Duodenal mucosa (tissue), 2 donors: ENCODE results near the gene ANKRD6.

ENCODE experiments used
- H3K27ac ChIP-seq: one replicate; pipeline ENCODE4 v1.7.0; 2013; ENCODE audit warnings: low read depth, low read length
- H3K27me3 ChIP-seq, 2 donors: one replicate each; pipeline ENCODE4 v1.7.0; 2013; ENCODE audit warnings: low read length in 2 of 2, control low read depth in 1 of 2; ENCODE audit not compliant: insufficient read depth in 2 of 2, control insufficient read depth in 1 of 2
- H3K36me3 ChIP-seq, 2 donors: one replicate each; pipeline ENCODE4 v1.7.0; 2013; ENCODE audit warnings: low read length in 2 of 2, control low read depth in 1 of 2; ENCODE audit not compliant: insufficient read depth in 2 of 2, control insufficient read depth in 1 of 2
- H3K4me1 ChIP-seq, 2 donors: one replicate each; pipeline ENCODE4 v1.7.0; 2013; ENCODE audit warnings: low read length in 2 of 2, control low read depth in 1 of 2; ENCODE audit not compliant: insufficient read depth in 2 of 2, control insufficient read depth in 1 of 2
- H3K4me3 ChIP-seq, 2 donors: one replicate each; pipeline ENCODE4 v1.7.0; 2013; ENCODE audit warnings: low read length in 2 of 2, low read depth in 1 of 2
- H3K9ac ChIP-seq, 2 donors: one replicate each; pipeline ENCODE4 v1.7.0; 2013; ENCODE audit warnings: low read length in 2 of 2, low read depth in 1 of 2
- H3K9me3 ChIP-seq, 2 donors: one replicate each; pipeline ENCODE4 v1.7.0; 2013; ENCODE audit warnings: low read length in 2 of 2, control low read depth in 1 of 2; ENCODE audit not compliant: control insufficient read depth in 1 of 2

The ANKRD6 gene

GRCh38 chr6:89436226-89436625 lies 3.3 kb downstream of the ANKRD6 start:
- H3K9ac ChIP-seq, result no peak overlapping the region
- no peaks in the 10 kb centered on the region for H3K27me3 ChIP-seq
- no peak overlapping the region for H3K4me3 ChIP-seq
- H3K9me3 ChIP-seq, result no peaks in the 10 kb centered on the region
- no peaks in the 10 kb centered on the region for H3K36me3 ChIP-seq
- H3K4me1 ChIP-seq, result peaks cover 5 to 6% of the 10 kb centered on the region in 2 donors
- no peak overlapping the region for H3K27ac ChIP-seq

GRCh38 chr6:89438248-89438647 lies 5.3 kb downstream of the ANKRD6 start:
- H3K9ac ChIP-seq, result no peak overlapping the region
- no peaks in the 10 kb centered on the region for H3K4me1 ChIP-seq
- no peaks in the 10 kb centered on the region for H3K36me3 ChIP-seq
- H3K27me3 ChIP-seq, result no peaks in the 10 kb centered on the region
- no peak overlapping the region for H3K27ac ChIP-seq
- H3K4me3 ChIP-seq, result no peak overlapping the region
- H3K9me3 ChIP-seq, result no peaks in the 10 kb centered on the region

DNA sequence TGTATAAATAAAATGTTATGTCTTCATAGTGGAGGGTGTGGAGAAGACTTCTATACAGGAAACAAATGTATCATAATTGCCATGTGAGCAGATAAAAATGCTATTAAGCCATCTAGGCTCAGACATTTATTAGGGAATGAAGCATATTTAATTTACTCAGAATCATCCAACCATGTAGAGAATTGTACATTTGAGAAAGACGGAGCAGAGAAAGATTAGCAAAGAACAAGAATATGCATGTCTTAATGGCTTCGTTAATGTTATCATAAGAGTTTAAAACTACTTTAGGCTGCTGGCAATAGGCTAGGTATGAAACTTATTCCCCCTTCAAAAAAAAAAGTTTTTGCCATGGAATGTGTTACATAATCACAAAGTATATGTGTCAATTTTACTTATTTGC lies 6.1 kb downstream of the ANKRD6 start:
- Histone ChIP-seq H3K4me3 (no peak overlapping the region), H3K4me1 (no peaks in the 10 kb centered on the region), H3K27me3 (no peaks in the 10 kb centered on the region), H3K9ac (no peak overlapping the region), H3K36me3 (no peaks in the 10 kb centered on the region), H3K9me3 (no peaks in the 10 kb centered on the region), H3K27ac (no peak overlapping the region)

- no peak overlapping the region for H3K9ac ChIP-seq
- H3K4me3 ChIP-seq, result no peak overlapping the region
- H3K9me3 ChIP-seq, result no peaks in the 10 kb centered on the region
- no peaks in the 10 kb centered on the region for H3K36me3 ChIP-seq
- H3K4me1 ChIP-seq, result no peaks in the 10 kb centered on the region
- H3K27ac ChIP-seq, result no peak overlapping the region
- H3K27me3 ChIP-seq, result no peaks in the 10 kb centered on the region
Measured at GRCh38 chr6:89440200-89440599, 7.2 kb downstream of the ANKRD6 start.

GRCh38 chr6:89443658-89444057 lies 10.7 kb downstream of the ANKRD6 start:
- Histone ChIP-seq H3K4me3 (no peak overlapping the region), H3K9ac (no peak overlapping the region), H3K4me1 (no peaks in the 10 kb centered on the region), H3K27ac (no peak overlapping the region), H3K36me3 (no peaks in the 10 kb centered on the region), H3K27me3 (no peaks in the 10 kb centered on the region), H3K9me3 (no peaks in the 10 kb centered on the region)

- Histone ChIP-seq H3K27ac (no peak overlapping the region), H3K4me1 (no peaks in the 10 kb centered on the region), H3K4me3 (no peak overlapping the region), H3K9me3 (no peaks in the 10 kb centered on the region), H3K36me3 (no peaks in the 10 kb centered on the region), H3K9ac (no peak overlapping the region), H3K27me3 (no peaks in the 10 kb centered on the region)
Measured at GRCh38 chr6:89449193-89449592, 16.2 kb downstream of the ANKRD6 start.

- Histone ChIP-seq H3K9ac (no peak overlapping the region), H3K27ac (no peak overlapping the region), H3K9me3 (no peaks in the 10 kb centered on the region), H3K36me3 (no peaks in the 10 kb centered on the region), H3K27me3 (no peaks in the 10 kb centered on the region), H3K4me3 (no peak overlapping the region), H3K4me1 (no peaks in the 10 kb centered on the region)
Measured at GRCh38 chr6:89452281-89452680, 19.3 kb downstream of the ANKRD6 start.

DNA sequence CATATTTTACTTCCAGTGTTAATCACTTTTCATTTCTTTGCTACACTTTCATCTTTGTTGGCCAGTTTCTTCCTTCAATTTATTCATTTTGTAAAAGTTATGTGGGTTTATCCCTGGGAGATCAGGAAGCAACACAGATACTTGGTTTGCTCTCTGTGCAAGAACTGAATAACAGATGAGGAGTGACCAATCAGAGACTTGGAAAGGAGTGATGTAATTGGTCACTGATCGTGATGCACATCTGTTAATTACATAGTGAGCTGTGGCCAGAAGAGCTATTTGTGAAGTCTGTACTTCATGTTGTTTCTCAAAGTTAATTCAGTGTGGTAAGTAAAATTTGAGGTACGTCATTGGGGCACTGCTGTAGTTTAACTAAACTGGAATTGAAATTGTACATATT lies 21.3 kb downstream of the ANKRD6 start:
- Histone ChIP-seq H3K4me3 (no peak overlapping the region), H3K36me3 (no peaks in the 10 kb centered on the region), H3K27ac (no peak overlapping the region), H3K27me3 (no peaks in the 10 kb centered on the region), H3K9me3 (no peaks in the 10 kb centered on the region), H3K9ac (no peak overlapping the region), H3K4me1 (no peaks in the 10 kb centered on the region)

DNA sequence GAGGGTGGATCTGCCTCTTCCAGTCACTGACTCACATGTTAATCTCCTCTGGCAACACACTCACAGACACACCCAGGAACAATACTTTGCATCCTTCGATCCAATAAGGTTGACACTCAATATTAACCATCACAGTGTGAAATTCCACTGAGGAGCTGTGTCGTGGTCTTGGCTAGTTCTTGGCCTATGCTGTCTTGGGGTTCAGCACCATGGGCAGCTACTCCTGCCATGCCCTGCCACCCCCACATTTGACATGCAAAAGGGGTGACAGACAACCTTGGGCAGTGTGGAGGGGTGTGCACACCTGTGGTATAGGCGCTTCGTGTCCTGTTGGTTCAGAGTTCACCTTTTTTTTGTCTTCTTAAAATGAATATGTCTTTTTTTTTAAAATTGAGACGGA lies 25.8 kb downstream of the ANKRD6 start:
- no peaks in the 10 kb centered on the region for H3K9me3 ChIP-seq
- no peaks in the 10 kb centered on the region for H3K27me3 ChIP-seq
- no peaks in the 10 kb centered on the region for H3K36me3 ChIP-seq

GRCh38 chr6:89459501-89459900 lies 26.5 kb downstream of the ANKRD6 start:
- Histone ChIP-seq H3K4me3 (no peak overlapping the region), H3K9ac (no peak overlapping the region), H3K36me3 (no peaks in the 10 kb centered on the region), H3K4me1 (no peaks in the 10 kb centered on the region), H3K27ac (no peak overlapping the region), H3K9me3 (no peaks in the 10 kb centered on the region), H3K27me3 (no peaks in the 10 kb centered on the region)

More for the DNA sequence above, 25.8 kb downstream of the ANKRD6 start:
- Histone ChIP-seq H3K4me1 (no peaks in the 10 kb centered on the region), H3K9ac (no peak overlapping the region), H3K4me3 (no peak overlapping the region), H3K27ac (no peak overlapping the region)

DNA sequence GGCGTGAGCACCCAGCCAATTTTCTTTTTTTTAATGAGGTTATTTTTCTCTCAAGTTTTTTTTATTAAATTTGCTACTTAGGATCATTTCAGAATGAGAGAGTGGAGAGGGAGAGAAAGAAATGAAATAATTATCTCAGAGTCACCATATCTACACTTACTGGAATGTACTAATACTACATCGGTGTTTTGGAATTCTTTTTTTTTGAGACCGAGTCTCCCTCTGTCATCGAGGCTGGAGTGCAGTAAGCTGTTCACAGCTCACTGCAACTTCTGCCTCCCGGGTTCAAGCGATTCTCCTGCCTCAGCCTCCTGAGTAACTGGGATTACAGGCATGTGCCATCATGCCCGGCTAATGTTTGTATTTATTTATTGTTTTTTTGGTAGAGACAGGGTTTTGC lies 27.8 kb downstream of the ANKRD6 start:
- no peaks in the 10 kb centered on the region for H3K4me1 ChIP-seq
- H3K27me3 ChIP-seq, result no peaks in the 10 kb centered on the region
- no peak overlapping the region for H3K9ac ChIP-seq
- no peak overlapping the region for H3K27ac ChIP-seq
- H3K4me3 ChIP-seq, result no peak overlapping the region
- no peaks in the 10 kb centered on the region for H3K9me3 ChIP-seq
- no peaks in the 10 kb centered on the region for H3K36me3 ChIP-seq
